HG03135 (cell line): ENCODE measurements around the gene BPIFA1.

Experiments used
- ATAC-seq: cut with Tn5 transposase; IDR thresholded peaks from one replicate; pipeline ENCODE4 v1.9.1; 2021; ENCODE audit warnings: mild to moderate bottlenecking, moderate library complexity; ENCODE audit not compliant: unreplicated experiment

Gene BPIFA1

DNA sequence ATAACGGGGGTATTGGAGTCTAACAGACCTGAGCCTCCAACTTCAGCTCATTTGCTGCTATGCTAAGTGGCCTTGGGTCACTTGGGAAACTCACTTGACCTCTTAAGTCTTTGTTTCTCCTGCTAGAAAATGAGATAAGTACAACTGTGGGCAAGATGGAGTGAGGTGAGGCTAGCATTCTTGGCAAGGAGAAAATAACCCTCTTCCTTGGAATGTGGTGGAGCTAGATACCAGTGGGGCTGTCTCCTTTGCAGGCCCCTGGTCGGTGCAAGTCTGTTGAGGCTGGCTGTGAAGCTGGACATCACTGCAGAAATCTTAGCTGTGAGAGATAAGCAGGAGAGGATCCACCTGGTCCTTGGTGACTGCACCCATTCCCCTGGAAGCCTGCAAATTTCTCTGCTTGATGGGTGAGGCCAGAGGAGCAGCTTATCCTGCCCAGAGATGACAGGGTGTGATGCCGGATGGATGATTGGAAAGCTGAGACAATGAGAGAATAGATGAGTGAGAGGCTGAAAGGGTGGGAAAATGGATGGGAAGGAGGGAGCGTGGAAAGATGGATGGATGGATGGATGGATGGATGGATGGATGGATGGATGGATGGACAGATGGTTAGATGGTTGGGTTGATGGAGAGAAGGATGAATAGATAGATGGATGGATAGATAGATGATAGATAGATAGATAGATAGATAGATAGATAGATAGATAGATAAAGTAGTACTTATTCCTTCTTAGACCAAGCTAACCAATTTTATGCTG is 4.4 kb downstream of the BPIFA1 start:
- ATAC-seq, result no peak

GRCh38 chr20:33240923-33241322 is 5.1 kb downstream of the BPIFA1 start:
- ATAC-seq, result no peak

- ATAC-seq, result no peak
Measured at GRCh38 chr20:33242319-33243100, 6.7 kb downstream of the BPIFA1 start.

DNA sequence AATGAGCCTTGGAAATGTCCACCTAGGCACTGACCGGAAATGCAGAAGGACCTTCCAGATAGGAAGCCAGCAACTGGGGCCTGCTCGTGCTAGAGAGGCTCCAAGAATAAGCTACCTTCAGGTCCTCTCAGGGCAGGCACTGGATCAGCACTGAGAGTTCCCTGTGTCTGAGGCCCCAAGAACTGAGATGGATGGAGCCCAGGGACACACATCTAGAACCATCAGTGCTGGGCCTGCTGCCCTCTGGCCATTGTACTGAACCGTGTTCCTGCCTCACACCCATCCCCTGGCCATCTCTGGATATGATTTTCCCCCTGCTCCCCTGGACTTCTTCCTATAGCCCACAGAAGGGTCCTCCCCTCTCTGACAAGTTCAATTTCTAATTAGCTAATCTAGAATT is 10.3 kb downstream of the BPIFA1 start:
- no peak for ATAC-seq

DNA sequence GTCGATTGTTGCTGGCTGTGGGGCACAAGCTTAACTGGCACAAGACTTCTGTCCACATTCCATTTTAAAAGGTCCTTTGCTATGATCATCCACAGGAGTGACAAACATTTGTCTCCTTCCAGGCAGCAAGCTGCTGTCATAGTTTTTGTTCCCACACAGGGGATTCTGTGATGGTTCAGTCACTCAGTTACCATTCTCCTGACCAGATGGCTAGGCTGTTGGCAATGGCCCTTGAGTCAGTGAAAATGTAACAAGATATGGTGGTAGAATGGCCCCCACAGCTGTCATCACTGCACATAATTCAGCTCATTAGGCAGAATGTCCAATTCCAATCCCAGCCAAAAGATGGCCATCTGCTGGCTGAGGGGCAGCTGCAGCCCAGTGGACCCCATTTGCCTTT is 13.7 kb downstream of the BPIFA1 start:
- no peak for ATAC-seq

DNA sequence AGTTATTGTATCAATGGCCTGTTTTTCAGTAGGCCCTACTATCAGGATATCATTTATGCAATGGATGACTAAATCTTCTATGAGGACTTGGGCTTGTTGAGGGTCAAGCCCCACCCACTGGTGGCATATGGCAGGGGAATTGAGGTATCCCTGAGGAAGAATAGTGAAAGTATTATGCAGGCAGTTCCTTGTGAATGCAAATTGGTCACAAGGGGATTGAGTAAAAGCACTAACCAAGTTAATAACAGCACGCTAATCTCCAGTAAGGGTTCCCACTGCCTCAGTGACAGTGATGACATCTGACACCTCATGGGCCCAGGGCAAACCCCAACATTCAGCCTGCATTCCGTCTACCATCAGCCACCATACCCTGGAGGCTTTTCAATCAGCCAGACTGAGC is 14.9 kb downstream of the BPIFA1 start:
- ATAC-seq, result no peak

GRCh38 chr20:33251496-33251895 is 15.7 kb downstream of the BPIFA1 start:
- ATAC-seq, result no peak

- ATAC-seq, result no peak
Measured at GRCh38 chr20:33252460-33252859, 16.7 kb downstream of the BPIFA1 start.

GRCh38 chr20:33255005-33255404 is 19.2 kb downstream of the BPIFA1 start:
- ATAC-seq, result no peak

GRCh38 chr20:33257237-33257636 is 21.4 kb downstream of the BPIFA1 start:
- ATAC-seq, result no peak

GRCh38 chr20:33259371-33259770 is 23.6 kb downstream of the BPIFA1 start:
- no peak for ATAC-seq

DNA sequence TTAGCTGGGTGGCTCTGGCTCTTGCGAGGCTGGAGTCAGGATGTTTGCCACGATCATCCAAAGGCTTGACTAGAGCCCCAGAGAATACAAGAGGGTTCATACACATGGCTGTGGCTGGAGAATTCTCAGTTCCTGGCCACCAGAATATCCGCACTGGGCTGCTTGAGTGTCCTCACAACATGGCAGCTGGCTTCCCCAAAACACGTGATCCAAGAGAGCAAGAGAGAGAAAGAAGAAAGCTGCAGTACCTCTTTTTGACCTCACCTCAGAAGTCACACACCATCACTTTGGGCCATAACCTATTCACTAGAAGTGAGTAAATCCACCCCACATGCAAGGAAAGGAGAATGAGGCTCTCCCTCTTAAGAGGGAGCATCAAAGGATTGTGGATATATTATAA is 25.7 kb downstream of the BPIFA1 start:
- no peak for ATAC-seq

GRCh38 chr20:33262658-33263065 is 26.9 kb downstream of the BPIFA1 start:
- ATAC-seq, result no peak

GRCh38 chr20:33263784-33264183 is 28.0 kb downstream of the BPIFA1 start:
- ATAC-seq, result no peak

- ATAC-seq, result no peak
Measured at GRCh38 chr20:33267701-33268100, 31.9 kb downstream of the BPIFA1 start.

- ATAC-seq, result no peak
Measured at GRCh38 chr20:33272155-33272873, 36.5 kb downstream of the BPIFA1 start.

- ATAC-seq, result no peak
Measured at GRCh38 chr20:33273117-33273851, 37.5 kb downstream of the BPIFA1 start.

DNA sequence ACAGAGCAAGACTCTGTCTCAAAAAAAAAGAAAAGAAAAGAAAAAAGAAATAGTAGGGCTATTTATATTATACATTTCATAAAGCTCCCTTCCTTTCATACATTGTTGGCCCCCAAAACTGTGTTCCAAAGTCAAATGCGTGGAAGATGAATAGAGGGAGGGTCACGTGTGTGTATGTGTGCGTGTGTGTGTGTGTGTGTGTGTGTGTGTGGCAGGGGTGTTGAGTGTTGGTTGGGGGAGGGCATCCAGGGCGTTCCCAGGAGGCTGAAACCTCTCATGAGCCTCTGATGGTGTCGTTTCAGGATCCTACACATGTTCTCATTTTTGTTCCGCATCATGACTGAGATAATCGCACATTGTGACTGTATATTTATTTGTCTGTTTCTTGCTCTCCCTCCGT is 39.4 kb downstream of the BPIFA1 start:
- ATAC-seq, result no peak

GRCh38 chr20:33275871-33276270 is 40.1 kb downstream of the BPIFA1 start:
- no peak for ATAC-seq

DNA sequence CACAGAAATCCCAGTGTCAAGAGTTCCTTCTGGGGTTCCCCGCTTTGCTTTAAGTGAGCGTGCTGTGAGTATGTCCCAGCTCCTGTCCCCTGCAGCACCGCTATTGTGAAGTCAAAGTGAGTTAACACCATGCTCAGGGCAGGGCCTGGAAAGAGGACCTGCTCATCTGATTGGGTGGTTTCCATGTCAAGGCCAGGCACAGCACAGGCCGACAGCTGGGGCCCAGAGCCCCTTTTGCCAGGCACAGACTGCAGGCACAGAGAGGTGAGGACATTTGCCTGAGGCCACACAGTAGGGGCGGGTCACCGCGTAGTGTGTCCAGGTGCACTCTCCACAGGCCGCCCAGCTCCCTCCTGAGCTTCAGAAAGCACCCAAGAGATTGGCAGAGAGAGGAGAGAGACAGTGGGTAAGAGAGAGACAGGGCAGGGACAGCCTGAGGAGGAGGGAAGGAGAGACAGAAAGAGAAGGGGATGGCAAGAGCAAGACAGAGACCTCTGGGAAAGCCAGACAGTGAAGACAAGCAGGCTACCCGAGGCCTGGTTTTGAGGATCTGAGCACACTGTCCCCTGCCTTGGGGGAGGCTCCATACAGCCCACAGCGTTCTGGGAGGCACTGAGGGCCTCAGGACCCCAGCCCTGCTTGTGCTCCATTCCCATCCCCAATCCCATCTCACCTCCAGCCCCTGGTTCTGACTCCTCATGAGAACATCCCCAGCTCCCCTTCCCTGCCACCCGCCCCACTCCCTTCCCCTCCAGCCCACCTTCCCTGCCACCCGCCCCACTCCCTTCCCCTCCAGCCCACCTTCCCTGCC is 40.7 kb downstream of the BPIFA1 start:
- ATAC-seq, result no peak
